HepG2 (cell line): Measurements from ENCODE around the gene FBXL13. TPM values are rescaled to one million over a fixed set of nuclear protein-coding genes. Genes with fewer than 3 reads are reported as not detected.

Experiments used
- ATAC-seq: fragments of 200-7000 bp; cut with Tn5 transposase; 3 replicates; pipeline ENCODE4 v1.9.1; 2020; ENCODE audit warnings: mild to moderate bottlenecking, moderate library complexity
- BruUV-seq: library from RNA; stranded (reverse); fragments of 400-500 nt; replicated peaks from 2 replicates; lab custom pipeline; 2021; lab: Mats Ljungman, UMichigan
- CTCF ChIA-PET: fragments of 300-600 bp; formaldehyde crosslinking; extraction: SDS; loops from one replicate; lab custom pipeline; 2021; ENCODE audit warnings: low total read pairs, inconsistent platforms, low intra/inter-chr PET ratio; lab: Yijun Ruan, JAX
- POLR2A ChIA-PET: fragments of 350-600 bp; sonication (Branson Sonifier 250); formaldehyde crosslinking; loops from one replicate; lab custom pipeline; 2020; ENCODE audit warnings: antibody characterized with exemption, inconsistent platforms; lab: Yijun Ruan, JAX
- DNase-seq: peaks from one replicate; pipeline ENCODE4 v3.0.0-alpha.2; 2015; ENCODE audit warnings: low spot score
- FAIRE-seq: peaks from 3 replicates; lab custom pipeline; 2011; peaks lifted over from hg19 to GRCh38; lab: Jason Lieb, UNC
- H2AFZ ChIP-seq: one replicate; pipeline ENCODE4 v1.6.1; 2011; ENCODE audit warnings: low read length, inconsistent platforms
- H3K27ac ChIP-seq: fragments of 300-600 bp; 3 replicates; pipeline ENCODE4 v1.8.0; 2011; ENCODE audit warnings: mixed run types, mild to moderate bottlenecking, mixed read lengths, low read length, inconsistent platforms; ENCODE audit not compliant: insufficient read depth; ENCODE audit errors: extremely low read length
- H3K27me3 ChIP-seq, 2 experiments: fragments of 200-600 bp in 1 of 2; 2 replicates in 1 of 2; 3 replicates in 1 of 2; pipeline versions ENCODE4 v1.6.0 to v1.8.0; 2011; ENCODE audit warnings: low read length in 2 of 2, mild to moderate bottlenecking in 2 of 2, moderate library complexity in 2 of 2, inconsistent platforms in 1 of 2; ENCODE audit not compliant: insufficient read depth in 2 of 2, control insufficient read depth in 1 of 2
- H3K36me3 ChIP-seq, 2 experiments: fragments of 200-600 bp in 1 of 2; replicated peaks in 1 of 2; 2 replicates in 1 of 2; 3 replicates in 1 of 2; pipeline versions ENCODE4 v1.5.1 to v1.8.0; 2011; ENCODE audit warnings: low read length in 2 of 2, inconsistent platforms in 1 of 2; ENCODE audit not compliant: insufficient read depth in 2 of 2, control insufficient read depth in 1 of 2
- H3K4me1 ChIP-seq: 2 replicates; pipeline ENCODE4 v1.5.1; 2012; ENCODE audit warnings: low read length, inconsistent platforms; ENCODE audit not compliant: insufficient read depth
- H3K4me2 ChIP-seq: 2 replicates; pipeline ENCODE4 v1.6.0; 2011; ENCODE audit warnings: low read depth, low read length, inconsistent platforms
- H3K4me3 ChIP-seq, 3 experiments: fragments of 200-600 bp in 1 of 3; sonication (generic), shearing (Covaris generic) in 1 of 3; replicated peaks in 1 of 3; 2 replicates each; pipeline ENCODE4 v1.5.1; 2011 to 2016; ENCODE audit warnings: low read length in 3 of 3, inconsistent platforms in 2 of 3, low read depth in 2 of 3, mild to moderate bottlenecking in 2 of 3, control low read depth in 1 of 3, mixed read lengths in 1 of 3; ENCODE audit not compliant: insufficient read depth in 1 of 3
- H3K79me2 ChIP-seq: one replicate; pipeline ENCODE4 v1.6.1; 2011; ENCODE audit warnings: low read length, inconsistent platforms; ENCODE audit not compliant: insufficient read depth
- H3K9ac ChIP-seq: 2 replicates; pipeline ENCODE4 v1.6.0; 2011; ENCODE audit warnings: mild to moderate bottlenecking, low read depth, low read length, inconsistent platforms; ENCODE audit not compliant: insufficient read depth
- H3K9me3 ChIP-seq: 2 replicates; pipeline ENCODE4 v1.5.1; 2012; ENCODE audit warnings: mild to moderate bottlenecking, low read length
- H4K20me1 ChIP-seq: 2 replicates; pipeline ENCODE4 v1.6.0; 2011; ENCODE audit warnings: inconsistent platforms, mild to moderate bottlenecking, low read length, moderate library complexity; ENCODE audit not compliant: insufficient read depth
- ATF7 ChIP-seq, 2 experiments: fragments of 450-650 bp in 1 of 2; sonication (generic) in 1 of 2; formaldehyde crosslinking in 1 of 2; IDR thresholded peaks; 2 replicates each; pipeline versions ENCODE4 v1.4.0 to v1.6.1; 2016 to 2020; ENCODE audit warnings: antibody characterized with exemption in 1 of 2, mild to moderate bottlenecking in 1 of 2, missing genetic modification reagents in 1 of 2
- BATF2 ChIP-seq: sonication (generic); formaldehyde crosslinking; IDR thresholded peaks from 2 replicates; pipeline ENCODE4 v1.8.0; 2022; ENCODE audit warnings: mild to moderate bottlenecking, missing genetic modification reagents, moderate library complexity
- CC2D1A ChIP-seq: sonication (generic); formaldehyde crosslinking; IDR thresholded peaks from 2 replicates; pipeline ENCODE4 v1.8.1; 2023; ENCODE audit warnings: mild to moderate bottlenecking, missing genetic modification reagents
- DBP ChIP-seq: sonication (generic); formaldehyde crosslinking; IDR thresholded peaks from 2 replicates; pipeline ENCODE4 v1.4.0; 2020; ENCODE audit warnings: missing genetic modification reagents; ENCODE audit errors: not compliant biosample characterization
- FIP1L1 ChIP-seq: fragments of 200-400 bp; formaldehyde crosslinking; IDR thresholded peaks from 2 replicates; pipeline ENCODE4 v1.6.1; 2018; ENCODE audit warnings: low read depth, mild to moderate bottlenecking, low read length, moderate library complexity, borderline replicate concordance; ENCODE audit not compliant: insufficient read depth
- HNRNPUL1 ChIP-seq: fragments of 200-400 bp; formaldehyde crosslinking; IDR thresholded peaks from 2 replicates; pipeline ENCODE4 v1.6.1; 2017; ENCODE audit warnings: low read depth, mild to moderate bottlenecking, low read length, moderate library complexity
- HOXD1 ChIP-seq: sonication (generic); formaldehyde crosslinking; IDR thresholded peaks from 2 replicates; pipeline ENCODE4 v1.5.0; 2020; ENCODE audit warnings: missing genetic modification reagents
- KLF11 ChIP-seq: IDR thresholded peaks from 2 replicates; pipeline ENCODE4 v1.6.1; 2016; ENCODE audit warnings: missing compliant biosample characterization
- KLF16 ChIP-seq, 2 experiments: sonication (generic) in 1 of 2; formaldehyde crosslinking in 1 of 2; IDR thresholded peaks; 2 replicates each; pipeline versions ENCODE4 v1.6.1 to v1.8.0; 2016 to 2023; ENCODE audit warnings: missing genetic modification reagents in 2 of 2, missing compliant biosample characterization in 1 of 2
- MYC ChIP-seq: sonication (generic); formaldehyde crosslinking; IDR thresholded peaks from 2 replicates; pipeline ENCODE4 v1.9.0; 2021; ENCODE audit warnings: missing genetic modification reagents, borderline replicate concordance
- NFRKB ChIP-seq: fragments of 450-650 bp; IDR thresholded peaks from 2 replicates; pipeline ENCODE4 v1.6.1; 2017
- RNF2 ChIP-seq: fragments of 450-650 bp; conservative IDR thresholded peaks from 2 replicates; pipeline ENCODE4 v1.6.1; 2016; ENCODE audit warnings: low read depth
- ZBTB44 ChIP-seq: sonication (generic); formaldehyde crosslinking; IDR thresholded peaks from 2 replicates; pipeline ENCODE4 v1.4.0; 2020; ENCODE audit warnings: missing genetic modification reagents
- ZFAT ChIP-seq: sonication (generic); formaldehyde crosslinking; conservative IDR thresholded peaks from 2 replicates; pipeline ENCODE4 v1.8.1; 2023; ENCODE audit warnings: missing genetic modification reagents, inconsistent platforms
- ZMAT3 ChIP-seq: sonication (generic); formaldehyde crosslinking; conservative IDR thresholded peaks from 2 replicates; pipeline ENCODE4 v1.7.0; 2021; ENCODE audit warnings: missing genetic modification reagents
- ZNF12 ChIP-seq: sonication (generic); formaldehyde crosslinking; IDR thresholded peaks from 2 replicates; pipeline ENCODE4 v1.5.0; 2020; ENCODE audit warnings: missing genetic modification reagents
- ZNF550 ChIP-seq: sonication (generic); formaldehyde crosslinking; IDR thresholded peaks from 2 replicates; pipeline ENCODE4 v1.4.0; 2020; ENCODE audit warnings: mild to moderate bottlenecking, missing genetic modification reagents, borderline replicate concordance
- ZNF639 ChIP-seq: conservative IDR thresholded peaks from 2 replicates; pipeline ENCODE4 v1.6.1; 2018; ENCODE audit warnings: missing genetic modification reagents
- ZNF747 ChIP-seq: sonication (generic); formaldehyde crosslinking; IDR thresholded peaks from 2 replicates; pipeline ENCODE4 v1.8.1; 2023; ENCODE audit warnings: missing genetic modification reagents, mild to moderate bottlenecking, borderline replicate concordance
- ZNF816 ChIP-seq: sonication (generic); formaldehyde crosslinking; IDR thresholded peaks from 2 replicates; pipeline ENCODE4 v1.8.0; 2022; ENCODE audit warnings: missing genetic modification reagents, mild to moderate bottlenecking, borderline replicate concordance
- WGBS: methylation state at CpG from one replicate; pipeline ENCODE4 v1.1.6; 2017; ENCODE audit warnings: low lambda C conversion rate; 5-methylcytosine and 5-hydroxymethylcytosine counted together
- in situ Hi-C: cut with HindIII; loops from 2 replicates; pipeline ENCODE4 v1.10.0; 2017; ENCODE audit warnings: low pct_unique_long_range_greater_than_20kb; ENCODE audit not compliant: extremely low pct_ligation_motif_present
- intact Hi-C: fragments of 100-400 bp; cut with micrococcal nuclease; formaldehyde crosslinking; loops from one replicate; pipeline ENCODE4 v1.10.0; 2022; ENCODE audit not compliant: unreplicated experiment
- polyA plus RNA-seq, 8 experiments: library from polyadenylated mRNA; depleted of rRNA in 3 of 8; stranded (reverse) in 7 of 8; unstranded in 1 of 8; fragments of >200 nt; fragmentation: Illumina TruSeq in 4 of 8; extraction: Trizol in 4 of 8; gene quantifications; 2 replicates each; pipeline versions ENCODE4 v1.2.1 to v1.2.3, GENCODE V29; 2011 to 2016; ENCODE audit warnings: low read depth in 4 of 8, missing spikeins in 1 of 8, mixed read lengths in 1 of 8; ENCODE audit not compliant: insufficient read depth in 1 of 8
- total RNA-seq, 5 experiments: library from RNA; depleted of rRNA; stranded (reverse); fragments of >200 nt; fragmentation: Illumina TruSeq; extraction: Trizol; gene quantifications; 2 replicates each; pipeline ENCODE4 v1.2.3, GENCODE V29; 2016; ENCODE audit warnings: low read depth in 1 of 5

Gene FBXL13
- total and polyA plus RNA-seq, 2 of the 13 experiments (the other 11 are each of a cell fraction or from before 2014, with no cell fraction given) = 0.24 to 0.77 TPM

GRCh38 chr7:103076764-103077163 is 2.2 kb upstream of the FBXL13 start (continued):
- TF ChIP-seq MYC (CRISPR knock-in tag) (no peak), NFRKB (no peak), ZNF747 (CRISPR knock-in tag) (no peak), KLF11 (CRISPR knock-in tag) (no peak), CC2D1A (CRISPR knock-in tag) (no peak), ZNF12 (CRISPR knock-in tag) (no peak), ZNF639 (CRISPR knock-in tag) (no peak), ZFAT (no peak)
- TF ChIP-seq, all 625 proteins: peak for 4

- H3K9me3 ChIP-seq = no peaks in the 10 kb centered on the region
- H4K20me1 ChIP-seq = no peaks in the 10 kb centered on the region
- 0% methylated on average over 3 of the region's 36 CpGs for WGBS
- in situ Hi-C loops (no loop called here), intact Hi-C loops (loop anchor here (1.0 kb wide), 1 partner anchor 74 kb away; the partner anchor contains the start of gene NAPEPLD)
- ChIA-PET POLR2A (interaction anchor here (0.8 to 2.3 kb wide), 11 partner anchors 8 to 1938 kb away, joined by 3 to 17 read pairs (median 7); partner anchors contain the start of genes FAM185A and NAPEPLD), CTCF (no interaction called here)
- ATAC-seq = peak; percentile 54
- DNase-seq = peak; percentile 50
- H3K36me3 ChIP-seq = no peaks in the 10 kb centered on the region; a peak in 1 of 5 replicates
- FAIRE-seq = no peak
- peaks cover 22% of the 10 kb centered on the region for H3K4me1 ChIP-seq
- no peak overlapping the region for H2AFZ ChIP-seq
- peaks cover 21% of the 10 kb centered on the region for H3K79me2 ChIP-seq
- H3K4me2 ChIP-seq = peak overlapping the region; percentile 95
- H3K27me3 ChIP-seq = no peaks in the 10 kb centered on the region; a peak in 1 of 5 replicates
- peak overlapping the region; percentile 80 to 93 (median 91) for H3K4me3 ChIP-seq
- peak overlapping the region; percentile 76 for H3K27ac ChIP-seq
- H3K9ac ChIP-seq = peak overlapping the region; percentile 78
- BruUV-seq = no TSS peak
- TF ChIP-seq ATF7 (IDR thresholded peaks at IDR 0.05) (no peak), ATF7 (CRISPR knock-in tag; IDR thresholded peaks at IDR 0.05) (no peak), ZNF816 (CRISPR knock-in tag) (no peak), KLF16 (CRISPR knock-in tag; IDR thresholded peaks at IDR 0.05) (no peak), ZBTB44 (CRISPR knock-in tag) (no peak), ZMAT3 (CRISPR knock-in tag) (no peak), HOXD1 (CRISPR knock-in tag) (0 out of 2 replicates have a peak, but pooled peaks have one; percentile 18), DBP (CRISPR knock-in tag) (no peak), ZNF550 (CRISPR knock-in tag) (no peak), FIP1L1 (no peak), HNRNPUL1 (no peak), RNF2 (peak; percentile 1; the same call in 1 of the 2 replicates), BATF2 (CRISPR knock-in tag) (no peak)
These were observed 832 bp upstream of the FBXL13 start for GRCh38 chr7:103075337-103075918.
